Measurements from ENCODE around the gene DCAF8. TPM values are rescaled to one million over a fixed set of nuclear protein-coding genes. Genes with fewer than 3 reads are reported as not detected.

The DCAF8 gene
- total RNA-seq, 1 donor from 2014 or later: 146 TPM

DNA sequence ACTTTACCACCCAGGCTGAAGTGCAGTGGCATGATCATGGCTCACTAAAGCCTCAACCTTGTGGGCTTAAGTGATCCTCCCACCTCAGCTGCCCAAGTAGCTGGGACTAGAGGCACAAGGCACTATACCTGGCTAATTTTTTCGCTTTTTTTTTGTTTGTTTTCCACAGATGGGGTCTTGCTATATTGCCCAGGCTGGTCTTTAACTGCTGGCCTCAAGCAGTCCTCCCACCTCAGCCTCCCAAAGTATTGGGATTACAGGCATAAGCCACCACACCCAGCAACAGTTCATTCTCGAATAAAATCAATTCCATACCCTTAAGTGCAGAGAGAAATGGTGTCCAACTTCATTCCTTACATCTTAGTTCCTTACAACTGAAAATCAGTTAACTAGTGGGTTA lies 24.8 kb downstream of the DCAF8 start:
- no peak for ATAC-seq (ENCODE audit: poor library complexity)
- intact Hi-C loops (cut with DNase I): no loop called here

DNA sequence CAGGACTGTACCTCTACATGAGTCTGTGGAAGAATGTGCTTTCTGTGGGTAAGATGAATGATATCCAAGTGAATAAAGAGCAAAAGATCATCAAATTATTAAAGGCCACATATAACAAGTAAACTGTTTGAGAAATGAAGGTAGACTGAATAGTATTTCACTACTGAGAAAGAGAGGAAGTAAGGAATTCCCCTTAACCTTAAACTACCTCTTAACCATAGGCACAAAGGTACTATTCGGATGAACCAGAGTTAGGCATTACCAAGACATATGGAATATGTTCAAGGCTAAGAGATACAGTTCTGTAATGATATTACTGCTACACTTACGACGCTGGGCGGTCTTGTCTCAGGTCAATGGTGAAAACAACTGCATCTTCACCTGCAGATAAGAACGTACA lies 25.5 kb downstream of the DCAF8 start:
- DNase-seq: no peak
- intact Hi-C loops (cut with DNase I): no loop called here
- no peak for ATAC-seq (ENCODE audit: poor library complexity)

More for the DNA sequence above, 24.8 kb downstream of the DCAF8 start:
- DNase-seq: no peak

- no peak for DNase-seq
- intact Hi-C loops (cut with DNase I): no loop called here
- no peak for ATAC-seq (ENCODE audit: poor library complexity)
Measured at GRCh38 chr1:160232911-160233310, 29.4 kb downstream of the DCAF8 start.

DNA sequence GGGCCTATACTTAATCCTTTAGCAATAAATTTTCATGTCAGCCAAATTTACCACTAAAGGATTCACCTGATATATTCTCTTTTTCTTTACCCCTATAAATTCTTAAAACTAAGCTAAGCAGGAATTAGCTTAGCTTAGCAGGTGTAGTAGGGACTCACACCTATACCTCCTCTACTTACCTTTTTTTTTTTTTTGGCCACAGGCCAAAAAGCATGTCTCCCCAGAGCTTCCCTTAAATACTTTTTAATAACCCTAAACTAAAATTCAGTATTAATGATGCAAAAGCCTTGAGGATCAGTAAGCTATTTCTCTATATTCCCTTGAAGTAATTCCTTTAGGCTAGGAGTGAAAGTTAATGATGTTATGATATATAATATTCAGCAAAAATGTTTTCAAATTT lies 33.9 kb downstream of the DCAF8 start:
- intact Hi-C loops (cut with DNase I): no loop called here
- DNase-seq: no peak
- ATAC-seq (ENCODE audit: poor library complexity): no peak

DNA sequence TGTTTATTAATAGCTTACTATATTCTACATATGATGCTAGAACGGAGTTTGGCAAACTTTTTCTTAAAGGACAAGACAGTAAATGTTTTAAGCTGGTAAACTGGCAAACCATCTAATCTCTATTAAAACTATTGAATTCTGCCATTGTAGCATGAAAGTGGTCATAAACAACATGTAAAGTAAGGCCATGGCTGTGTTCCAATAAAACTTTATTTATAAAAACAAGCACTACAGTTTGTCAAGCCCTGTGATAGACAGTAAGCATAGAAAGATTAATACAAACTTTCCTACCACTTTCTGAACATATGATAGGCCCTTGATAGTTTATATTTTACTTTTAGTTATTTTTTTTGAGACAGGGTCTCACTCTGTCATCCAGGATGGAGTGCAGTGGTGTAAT lies 34.8 kb downstream of the DCAF8 start:
- no peak for ATAC-seq (ENCODE audit: poor library complexity)
- DNase-seq: no peak
- intact Hi-C loops (cut with DNase I): no loop called here

DNA sequence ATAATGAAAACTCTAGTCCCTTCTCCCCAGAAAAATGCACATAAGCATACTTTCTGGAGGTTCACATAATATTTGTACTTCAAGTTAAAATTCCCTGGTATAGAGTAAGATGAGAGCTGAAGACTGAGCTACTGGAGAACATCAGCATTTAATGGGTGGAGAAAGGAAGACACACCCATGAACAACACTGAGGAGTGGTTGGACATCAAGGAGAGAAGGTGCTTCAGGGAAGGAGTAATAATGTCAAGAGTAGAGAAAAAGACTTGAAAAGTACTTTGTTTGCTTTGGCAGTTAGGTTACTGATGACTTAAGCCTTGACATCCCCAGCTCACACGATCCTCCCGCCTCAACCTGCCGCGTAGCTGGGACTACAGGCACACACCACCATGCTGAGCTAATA lies 35.3 kb downstream of the DCAF8 start:
- ATAC-seq (ENCODE audit: poor library complexity) (no peak), DNase-seq (no peak)
- intact Hi-C loops (cut with DNase I): no loop called here

DNA sequence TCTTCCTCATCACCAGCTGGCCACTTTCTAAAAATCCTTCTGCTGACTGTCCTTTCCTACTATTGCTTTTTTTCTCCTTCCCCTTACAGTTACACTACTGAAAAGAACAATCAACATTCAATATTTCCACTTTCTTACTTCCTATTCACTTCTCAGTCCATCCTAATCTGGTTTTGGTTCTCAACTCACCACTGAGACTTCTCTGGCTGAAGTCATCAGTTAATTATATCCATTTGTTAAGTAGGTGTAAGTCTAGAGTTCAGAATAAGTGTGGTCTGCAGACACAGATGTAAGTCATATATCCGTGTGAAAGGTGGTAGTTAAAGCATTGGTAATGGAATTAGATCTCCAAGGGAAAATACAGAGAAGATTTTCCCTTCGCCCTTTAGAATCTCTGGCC lies 35.7 kb downstream of the DCAF8 start:
- ATAC-seq (ENCODE audit: poor library complexity) (peak; percentile 54), DNase-seq (no peak)
- intact Hi-C loops (cut with DNase I): no loop called here

DNA sequence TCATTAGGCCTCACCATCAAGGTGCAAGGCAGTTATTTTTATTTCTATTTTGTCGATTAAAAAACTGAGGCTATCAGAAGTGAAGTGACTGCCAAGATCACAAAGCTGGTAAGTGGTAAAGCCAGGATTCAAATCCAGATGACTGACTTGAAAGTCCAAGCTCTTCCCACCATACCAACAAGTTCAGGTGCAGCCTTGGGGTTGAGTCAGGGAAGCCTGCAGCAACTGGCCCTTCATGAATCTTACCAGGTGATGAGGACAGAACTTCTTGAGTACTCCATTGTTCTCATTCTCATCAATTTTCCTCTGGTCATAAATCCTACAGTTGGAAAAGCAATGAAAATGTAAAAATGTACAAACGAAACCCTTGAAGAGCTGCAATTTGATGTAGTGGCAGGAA lies 37.0 kb downstream of the DCAF8 start:
- ATAC-seq (ENCODE audit: poor library complexity) (no peak), DNase-seq (no peak)
- intact Hi-C loops (cut with DNase I): no loop called here

GRCh38 chr1:160224606-160225005 lies 37.7 kb downstream of the DCAF8 start:
- intact Hi-C loops (cut with DNase I): no loop called here
- ATAC-seq (ENCODE audit: poor library complexity) (no peak), DNase-seq (no peak)

DNA sequence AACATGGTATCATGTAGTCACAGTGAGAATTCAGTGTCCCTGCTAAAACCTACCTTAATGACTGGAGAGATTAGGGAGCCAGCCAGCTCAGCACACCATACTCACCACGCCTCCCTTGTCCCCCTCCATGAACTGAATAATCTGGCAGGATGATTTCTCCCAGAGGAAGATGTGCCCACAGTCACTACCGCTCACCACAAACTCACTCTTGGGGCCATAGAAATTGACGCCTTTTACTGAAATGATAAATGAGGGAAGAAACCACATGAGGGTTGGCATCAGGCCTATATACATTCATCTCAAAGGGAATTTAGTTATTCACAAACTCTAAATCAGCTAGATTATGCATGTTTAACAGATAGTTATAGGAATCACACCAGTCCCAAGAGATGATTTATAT lies 39.8 kb downstream of the DCAF8 start:
- no peak for DNase-seq
- intact Hi-C loops (cut with DNase I): no loop called here
- ATAC-seq (ENCODE audit: poor library complexity): no peak

DNA sequence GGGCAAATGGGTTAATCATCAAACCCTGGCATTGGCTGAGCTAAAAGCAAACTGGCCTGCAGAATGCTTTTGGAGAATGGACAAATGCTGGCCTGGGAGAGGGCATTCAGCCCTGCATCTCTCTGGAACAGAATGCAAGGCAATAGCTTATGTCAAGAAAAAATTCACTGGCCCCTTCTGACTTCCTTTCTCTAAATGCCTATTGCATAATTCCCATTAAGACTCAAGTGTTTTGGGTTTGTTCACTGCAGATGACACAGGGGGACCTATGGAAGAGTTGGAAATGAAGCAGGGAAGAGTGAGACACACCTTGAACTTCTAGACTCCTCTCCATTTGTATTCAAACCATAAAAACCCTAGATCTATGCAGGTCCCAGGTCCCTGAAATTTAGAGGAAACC lies 41.3 kb downstream of the DCAF8 start:
- no peak for DNase-seq
- intact Hi-C loops (cut with DNase I): no loop called here
- ATAC-seq (ENCODE audit: poor library complexity): no peak

- DNase-seq: no peak
- ATAC-seq (ENCODE audit: poor library complexity): peak; percentile 2
- intact Hi-C loops (cut with DNase I): no loop called here
Measured at GRCh38 chr1:160220301-160220700, 42.0 kb downstream of the DCAF8 start.

- ATAC-seq (ENCODE audit: poor library complexity): peak; percentile 90
- DNase-seq: no peak
- intact Hi-C loops (cut with DNase I): no loop called here
Measured at GRCh38 chr1:160219062-160219929, 43.1 kb downstream of the DCAF8 start.

DNA sequence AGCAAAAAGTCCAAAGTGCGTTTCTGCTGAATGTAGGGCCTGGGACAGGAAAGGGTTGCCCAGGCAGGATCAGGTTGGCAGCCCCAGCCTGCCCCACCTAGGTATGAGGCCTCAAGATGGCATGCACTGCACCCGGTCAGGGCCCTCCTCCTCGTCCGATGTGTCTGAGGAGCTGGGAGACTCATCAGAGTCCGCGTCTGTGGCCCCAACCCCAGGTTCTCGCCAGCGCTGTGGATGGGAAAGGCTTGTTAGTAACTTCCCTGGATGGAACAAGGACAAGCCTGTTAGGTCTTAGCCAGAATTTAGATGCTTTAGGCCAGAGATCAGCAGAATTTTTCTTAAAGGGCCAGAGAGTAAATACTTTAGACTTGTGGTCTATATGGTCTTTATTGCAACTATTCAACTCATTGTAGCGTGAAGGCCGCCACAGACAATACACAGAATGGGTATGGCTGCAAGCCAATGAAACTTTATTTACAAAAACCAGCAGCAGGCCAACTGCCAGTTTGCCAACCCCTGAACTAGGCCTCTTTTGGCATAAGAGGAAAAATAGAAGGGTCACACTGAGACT lies 44.8 kb downstream of the DCAF8 start:
- DNase-seq (no peak), ATAC-seq (ENCODE audit: poor library complexity) (no peak)
- intact Hi-C loops (cut with DNase I): no loop called here

DNA sequence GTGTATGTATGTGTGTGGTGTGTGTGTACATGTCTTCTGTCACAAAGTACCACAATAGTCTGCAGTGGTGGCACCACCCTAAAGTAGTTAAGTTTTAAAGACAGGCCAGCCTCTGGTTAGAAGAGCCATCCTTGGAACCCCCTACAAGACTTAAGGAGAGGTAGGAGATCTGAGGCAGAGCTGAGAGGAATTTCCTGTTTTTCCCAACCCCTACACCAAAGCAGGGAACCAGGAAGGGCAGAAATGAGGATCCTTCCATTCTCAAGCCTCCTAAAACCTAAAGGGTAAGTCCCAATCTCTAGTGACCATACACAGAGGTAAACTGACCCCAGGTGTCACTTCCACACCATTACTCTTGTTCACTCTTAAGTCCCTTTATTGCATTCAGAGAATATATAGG lies 46.0 kb downstream of the DCAF8 start:
- intact Hi-C loops (cut with DNase I): no loop called here
- no peak for DNase-seq
- ATAC-seq (ENCODE audit: poor library complexity): no peak

DNA sequence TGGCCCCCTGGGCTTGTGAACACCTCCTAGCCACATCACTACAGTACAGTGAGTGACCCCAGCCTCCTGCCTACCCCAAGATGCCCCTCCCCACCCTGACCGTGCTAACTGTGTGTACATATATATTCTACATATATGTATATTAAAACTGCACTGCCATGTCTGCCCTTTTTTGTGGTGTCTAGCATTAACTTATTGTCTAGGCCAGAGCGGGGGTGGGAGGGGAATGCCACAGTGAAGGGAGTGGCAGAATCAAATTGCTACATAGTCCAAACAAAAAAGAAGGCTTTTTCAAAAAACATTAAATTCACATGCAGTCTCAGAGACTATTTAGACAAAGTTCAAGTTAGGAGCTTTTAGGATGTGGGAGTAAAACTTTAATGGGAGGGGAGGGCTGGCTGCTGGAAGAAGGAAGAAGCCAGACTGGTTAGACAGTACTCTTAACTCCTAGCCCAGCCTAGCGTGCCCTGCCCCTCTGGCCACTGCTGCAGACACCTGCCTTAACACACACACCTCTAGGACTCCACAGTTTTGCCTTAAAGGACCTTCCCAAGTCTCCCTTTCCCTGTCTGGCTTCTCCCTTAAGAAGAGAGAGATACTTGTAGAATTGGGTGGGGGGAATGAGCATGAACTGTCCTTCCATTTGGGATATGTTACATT lies 47.7 kb downstream of the DCAF8 start:
- intact Hi-C loops (cut with DNase I): no loop called here
- ATAC-seq (ENCODE audit: poor library complexity): no peak
- no peak for DNase-seq

GRCh38 chr1:160211046-160211790 lies 51.1 kb downstream of the DCAF8 start:
- DNase-seq: no peak
- intact Hi-C loops (cut with DNase I): no loop called here
- no peak for ATAC-seq (ENCODE audit: poor library complexity)

DNA sequence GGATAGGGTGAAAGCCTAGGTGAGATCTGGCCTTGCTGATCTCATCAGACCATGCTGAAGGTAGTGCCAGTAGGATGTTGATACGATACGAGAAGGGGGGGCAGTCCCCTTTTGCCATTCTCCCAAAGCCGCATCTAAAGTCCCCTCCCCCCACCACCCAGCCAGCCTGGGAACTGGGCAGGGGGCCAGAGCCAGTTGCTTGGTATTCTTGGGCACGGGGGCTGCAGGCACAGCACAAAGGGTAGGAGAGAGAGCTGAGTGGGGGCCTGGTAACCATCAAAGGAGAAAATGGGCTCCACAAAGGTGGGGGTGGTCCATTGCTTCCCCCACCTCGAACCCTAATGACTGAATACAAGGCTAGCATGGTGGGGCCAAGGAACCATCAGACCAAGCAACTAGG lies 51.8 kb downstream of the DCAF8 start:
- DNase-seq (no peak), ATAC-seq (ENCODE audit: poor library complexity) (no peak)
- intact Hi-C loops (cut with DNase I): no loop called here

DNA sequence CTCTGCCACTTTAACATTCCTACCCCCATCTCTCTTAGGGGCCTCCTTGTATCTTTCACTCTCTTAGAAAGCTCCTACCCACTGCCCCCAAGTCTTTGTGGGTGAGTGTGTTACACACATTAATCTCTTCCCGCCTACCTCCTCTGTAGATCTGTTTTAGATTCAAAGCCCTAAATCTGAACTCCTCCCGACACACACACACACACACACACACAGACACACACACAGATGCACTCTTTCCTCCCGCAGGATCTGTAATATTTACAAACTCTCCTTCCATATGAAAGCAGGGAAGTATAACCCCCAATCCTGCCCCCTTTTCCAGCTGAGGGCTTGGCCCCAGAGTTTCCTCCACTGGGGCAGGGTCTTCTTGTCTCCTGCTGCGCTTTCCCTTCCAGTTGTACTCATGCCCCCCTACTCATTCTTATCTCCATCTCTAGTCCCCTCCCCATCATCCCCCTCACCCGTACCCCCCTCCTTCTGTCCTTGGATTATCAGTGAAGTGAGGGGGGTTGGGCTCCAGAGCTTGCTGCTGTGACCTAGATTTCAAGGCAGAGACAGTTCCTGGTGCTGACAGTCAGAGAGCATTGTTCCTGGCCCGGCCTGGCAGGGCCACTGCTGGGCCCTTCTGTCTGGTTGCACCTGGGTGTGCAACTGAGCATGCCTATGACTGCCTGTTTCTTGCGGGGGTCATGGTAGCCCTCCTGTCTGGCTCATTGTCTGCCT lies 52.9 kb downstream of the DCAF8 start:
- DNase-seq (peak; percentile 77), ATAC-seq (ENCODE audit: poor library complexity) (peak; percentile 74)
- intact Hi-C loops (cut with DNase I): no loop called here

Measured in Right ventricle myocardium superior (tissue), 1 donor.